HG02623 (cell line): ENCODE measurements around the gene DTNBP1.

Experiments used
- ATAC-seq: cut with Tn5 transposase; IDR thresholded peaks from one replicate; pipeline ENCODE4 v1.9.1; 2021; ENCODE audit warnings: moderate library complexity; ENCODE audit not compliant: unreplicated experiment

The DTNBP1 gene

GRCh38 chr6:15489261-15489962, 173.4 kb downstream of the DTNBP1 start:
- no peak for ATAC-seq

- ATAC-seq = no peak
Observed at GRCh38 chr6:15487262-15487661, 175.6 kb downstream of the DTNBP1 start.

- no peak for ATAC-seq
Observed at GRCh38 chr6:15485936-15486335, 176.9 kb downstream of the DTNBP1 start.

GRCh38 chr6:15484821-15485220, 178.0 kb downstream of the DTNBP1 start:
- ATAC-seq = no peak

- no peak for ATAC-seq
Observed at GRCh38 chr6:15484140-15484539, 178.7 kb downstream of the DTNBP1 start.

- ATAC-seq = no peak
Observed at GRCh38 chr6:15483060-15483459, 179.8 kb downstream of the DTNBP1 start.

- no peak for ATAC-seq
Observed at GRCh38 chr6:15481390-15482291, 181.2 kb downstream of the DTNBP1 start.

GRCh38 chr6:15480525-15480924, 182.3 kb downstream of the DTNBP1 start:
- ATAC-seq = no peak

GRCh38 chr6:15479761-15480160, 183.1 kb downstream of the DTNBP1 start:
- no peak for ATAC-seq

- no peak for ATAC-seq
Observed at GRCh38 chr6:15477746-15478145, 185.1 kb downstream of the DTNBP1 start.

- no peak for ATAC-seq
Observed at GRCh38 chr6:15476631-15477380, 186.0 kb downstream of the DTNBP1 start.

- ATAC-seq = no peak
Observed at GRCh38 chr6:15475872-15476271, 187.0 kb downstream of the DTNBP1 start.

- no peak for ATAC-seq
Observed at GRCh38 chr6:15475261-15475660, 187.6 kb downstream of the DTNBP1 start.

GRCh38 chr6:15474196-15474595, 188.6 kb downstream of the DTNBP1 start:
- ATAC-seq = no peak

- ATAC-seq = no peak
Observed at GRCh38 chr6:15473741-15474161, 189.1 kb downstream of the DTNBP1 start.

- no peak for ATAC-seq
Observed at GRCh38 chr6:15473174-15473573, 189.7 kb downstream of the DTNBP1 start.
